GM18520 (cell line): Measurements from ENCODE around the gene TMEM266.
A peak's percentile ranks its signal among the peaks of the same experiment; 100 is the strongest.
"Not testable (repeated sequence)": the region's sequence is repeated elsewhere in the genome, so short reads cannot be mapped to it uniquely, and the experiment has no call there.

Source experiments
- ATAC-seq: cut with Tn5 transposase; IDR thresholded peaks from one replicate; pipeline ENCODE4 v1.9.1; 2021; ENCODE audit not compliant: unreplicated experiment

The TMEM266 gene

GRCh38 chr15:76059320-76060117 is at the start of gene TMEM266:
Gene TMEM266 (plus strand): TSS chr15:76059985. CDS start chr15:76134264, 74,279 bp downstream.
- no peak for ATAC-seq

- ATAC-seq = no peak
Measured at GRCh38 chr15:76010613-76011012, 49.2 kb upstream of the TMEM266 start.

GRCh38 chr15:76011627-76012551 is 47.9 kb upstream of the TMEM266 start, which contains the start of gene NRG4:
Gene NRG4 (minus strand): TSS chr15:76012424. CDS start chr15:76011230, 1,194 bp downstream.
- ATAC-seq = no peak

GRCh38 chr15:76013470-76013869 is 46.3 kb upstream of the TMEM266 start:
- ATAC-seq = not testable (repeated sequence)

- no peak for ATAC-seq
Measured at GRCh38 chr15:76024021-76024768, 35.6 kb upstream of the TMEM266 start.

GRCh38 chr15:76032046-76032445 is 27.7 kb upstream of the TMEM266 start:
- no peak for ATAC-seq

GRCh38 chr15:76033438-76033837 is 26.3 kb upstream of the TMEM266 start:
- no peak for ATAC-seq

- ATAC-seq = no peak
Measured at GRCh38 chr15:76034111-76034510, 25.7 kb upstream of the TMEM266 start.

GRCh38 chr15:76035593-76035992 is 24.2 kb upstream of the TMEM266 start:
- ATAC-seq = no peak

GRCh38 chr15:76038512-76038911 is 21.3 kb upstream of the TMEM266 start:
- no peak for ATAC-seq

- ATAC-seq = not testable (repeated sequence)
Measured at GRCh38 chr15:76054201-76054600, 5.6 kb upstream of the TMEM266 start.

- peak; percentile 52 for ATAC-seq
Measured at GRCh38 chr15:76056931-76057330, 2.9 kb upstream of the TMEM266 start.

- peak; percentile 21 for ATAC-seq
Measured at GRCh38 chr15:76057332-76058000, 2.3 kb upstream of the TMEM266 start.

GRCh38 chr15:76058714-76059319 is 968 bp upstream of the TMEM266 start:
- ATAC-seq = no peak

GRCh38 chr15:76060118-76060989 is 569 bp downstream of the TMEM266 start:
- no peak for ATAC-seq

GRCh38 chr15:76061700-76062099 is 1.9 kb downstream of the TMEM266 start:
- ATAC-seq = no peak

GRCh38 chr15:76062286-76062685 is 2.5 kb downstream of the TMEM266 start:
- ATAC-seq = no peak

GRCh38 chr15:76064375-76064774 is 4.6 kb downstream of the TMEM266 start:
- ATAC-seq = no peak

GRCh38 chr15:76065245-76065644 is 5.5 kb downstream of the TMEM266 start:
- ATAC-seq = no peak
